Endothelial cell of umbilical vein (primary cell): ENCODE measurements around the gene MYOM3. TPM values are rescaled to one million over a fixed set of nuclear protein-coding genes. Genes with fewer than 3 reads are reported as not detected.

Experiments used
- BruUV-seq: library from RNA; stranded (reverse); fragments of 400-500 nt; replicated peaks from 2 replicates; lab custom pipeline; 2021; lab: Mats Ljungman, UMichigan
- CTCF ChIA-PET: fragments of 300-600, 350-600 bp; sonication (Branson Sonifier 250); formaldehyde crosslinking; loops from one replicate; lab custom pipeline; 2021; ENCODE audit warnings: antibody characterized with exemption, inconsistent platforms; lab: Charles Lee
- POLR2A ChIA-PET: fragments of 300-600, 350-600 bp; sonication (Branson Sonifier 250); formaldehyde crosslinking; loops from one replicate; lab custom pipeline; 2021; ENCODE audit warnings: antibody characterized with exemption, inconsistent platforms; lab: Charles Lee
- DNase-seq: peaks from one replicate; pipeline ENCODE4 v3.0.0-alpha.2; 2011; ENCODE audit warnings: low read depth, low spot score
- FAIRE-seq: peaks from 2 replicates; lab custom pipeline; 2011; peaks lifted over from hg19 to GRCh38; lab: Jason Lieb, UNC
- H2AFZ ChIP-seq: 2 replicates; pipeline ENCODE4 v1.6.0; 2012; ENCODE audit warnings: low read depth, low read length, control low read depth, inconsistent platforms
- H3K27ac ChIP-seq: 2 replicates; pipeline ENCODE4 v1.5.1; 2011; ENCODE audit warnings: low read depth, mild to moderate bottlenecking, control low read depth, low read length, moderate library complexity; ENCODE audit not compliant: insufficient read depth
- H3K27me3 ChIP-seq, 2 experiments: 2 replicates each; pipeline versions ENCODE4 v1.6.0 to v1.6.1; 2011; ENCODE audit warnings: low read length in 2 of 2, mixed read lengths in 1 of 2; ENCODE audit not compliant: control insufficient read depth in 2 of 2, insufficient read depth in 2 of 2
- H3K36me3 ChIP-seq, 2 experiments: 2 replicates in 1 of 2; 3 replicates in 1 of 2; pipeline ENCODE4 v1.5.1; 2011; ENCODE audit warnings: low read length in 2 of 2, mild to moderate bottlenecking in 1 of 2, moderate library complexity in 1 of 2; ENCODE audit not compliant: control insufficient read depth in 2 of 2, insufficient read depth in 2 of 2; ENCODE audit errors: extremely low read depth in 1 of 2
- H3K4me1 ChIP-seq: 3 replicates; pipeline ENCODE4 v1.5.1; 2011; ENCODE audit warnings: mild to moderate bottlenecking, low read length; ENCODE audit not compliant: control insufficient read depth, insufficient read depth; ENCODE audit errors: extremely low read depth
- H3K4me2 ChIP-seq: 2 replicates; pipeline ENCODE4 v1.6.1; 2011; ENCODE audit warnings: low read length, control low read depth, mixed read lengths; ENCODE audit not compliant: insufficient read depth
- H3K4me3 ChIP-seq, 3 experiments: fragments of 200-600 bp in 1 of 3; sonication (generic), shearing (Covaris generic) in 1 of 3; replicated peaks in 1 of 3; 2 replicates each; pipeline ENCODE4 v1.5.1; 2011 to 2016; ENCODE audit warnings: control low read depth in 3 of 3, low read length in 3 of 3, mild to moderate bottlenecking in 2 of 3, inconsistent platforms in 1 of 3, low read depth in 1 of 3, moderate library complexity in 1 of 3; ENCODE audit not compliant: insufficient read depth in 1 of 3
- H3K79me2 ChIP-seq: 2 replicates; pipeline ENCODE4 v1.6.0; 2012; ENCODE audit warnings: low read length, inconsistent platforms; ENCODE audit not compliant: control insufficient read depth, insufficient read depth
- H3K9ac ChIP-seq: replicated peaks from 2 replicates; pipeline ENCODE3; 2011; ENCODE audit warnings: low read length, control low read depth; ENCODE audit not compliant: insufficient read depth; ENCODE audit errors: extremely low read depth
- H3K9me1 ChIP-seq: replicated peaks from 3 replicates; pipeline ENCODE4 v1.6.0; 2011; ENCODE audit warnings: mild to moderate bottlenecking, low read length; ENCODE audit not compliant: control insufficient read depth, insufficient read depth; ENCODE audit errors: extremely low read depth
- H3K9me3 ChIP-seq: replicated peaks from 2 replicates; pipeline ENCODE4 v1.5.1; 2012; ENCODE audit warnings: low read length, inconsistent platforms; ENCODE audit not compliant: control insufficient read depth, insufficient read depth
- H4K20me1 ChIP-seq: replicated peaks from 2 replicates; pipeline ENCODE3; 2011; ENCODE audit warnings: mild to moderate bottlenecking, low read length; ENCODE audit not compliant: control insufficient read depth, insufficient read depth; ENCODE audit errors: extremely low read depth
- CTCF ChIP-seq, 2 donors: IDR thresholded peaks; 1 replicate in 1 of 2; 2 replicates in 1 of 2; pipeline ENCODE4 v1.5.1; 2011; ENCODE audit warnings: low read length in 2 of 2, mild to moderate bottlenecking in 2 of 2, moderate library complexity in 2 of 2, control low read depth in 1 of 2, inconsistent platforms in 1 of 2, low read depth in 1 of 2; ENCODE audit not compliant: insufficient read depth in 1 of 2; ENCODE audit errors: extremely low read depth in 1 of 2
- EZH2 ChIP-seq: IDR thresholded peaks from 2 replicates; pipeline ENCODE4 v1.6.1; 2012; ENCODE audit warnings: borderline replicate concordance, low read depth, mild to moderate bottlenecking, moderate library complexity, low read length, inconsistent platforms; ENCODE audit not compliant: severe bottlenecking
- FOS ChIP-seq: IDR thresholded peaks from 2 replicates; pipeline ENCODE4 v1.6.1; 2011; ENCODE audit warnings: mild to moderate bottlenecking, low read length, moderate library complexity, borderline replicate concordance; ENCODE audit not compliant: insufficient read depth
- GATA2 ChIP-seq: IDR thresholded peaks from 2 replicates; pipeline ENCODE4 v1.7.0; 2011; ENCODE audit warnings: low read depth, mild to moderate bottlenecking, moderate library complexity, mixed read lengths, low read length; ENCODE audit not compliant: insufficient read length, insufficient read depth
- JUN ChIP-seq: IDR thresholded peaks from 2 replicates; pipeline ENCODE4 v1.6.1; 2011; ENCODE audit warnings: borderline replicate concordance, low read depth; ENCODE audit not compliant: insufficient read length, insufficient read depth
- MAX ChIP-seq: IDR thresholded peaks from 2 replicates; pipeline ENCODE4 v1.6.1; 2011; ENCODE audit not compliant: insufficient read depth, insufficient read length
- MYC ChIP-seq: IDR thresholded peaks from one replicate; pipeline ENCODE4 v1.6.1; 2011; ENCODE audit warnings: mild to moderate bottlenecking, low read depth, low read length
- POLR2A ChIP-seq: IDR thresholded peaks from 2 replicates; pipeline ENCODE4 v1.6.1; 2012; ENCODE audit warnings: low read depth, mild to moderate bottlenecking, control low read depth, low read length
- POLR2AphosphoS5 ChIP-seq: IDR thresholded peaks from 2 replicates; pipeline ENCODE4 v1.6.1; 2012; ENCODE audit warnings: low read depth, mild to moderate bottlenecking, control low read depth, low read length, moderate library complexity; ENCODE audit not compliant: insufficient read depth
- dilution Hi-C: fragments of 300-500 bp; cut with MboI; formaldehyde crosslinking; loops from one replicate; pipeline ENCODE4 v1.15.0; 2019; ENCODE audit warnings: low sequenced_read_pairs; ENCODE audit not compliant: extremely low pct_ligation_motif_present
- intact Hi-C: fragments of 100-400 bp; cut with micrococcal nuclease; formaldehyde crosslinking; loops from one replicate; pipeline ENCODE4 v1.10.0; 2022
- polyA plus RNA-seq, 4 experiments: library from polyadenylated mRNA; depleted of rRNA in 3 of 4; stranded (reverse) in 3 of 4; unstranded in 1 of 4; fragments of >200 nt; gene quantifications; 2 replicates each; pipeline versions ENCODE4 v1.2.1 to v1.2.3, GENCODE V29; 2011 to 2012; ENCODE audit warnings: missing spikeins in 1 of 4
- total RNA-seq: library from RNA; stranded (reverse); gene quantifications from 2 replicates; pipeline ENCODE4 v1.2.3, GENCODE V29; 2021

Gene MYOM3
- total and polyA plus RNA-seq, 2 donors (not counting 3 experiments of a cell fraction or from before 2014, with no cell fraction given) = 0.11 to 0.40 TPM

GRCh38 chr1:24114753-24115152, 2.8 kb upstream of the MYOM3 start:
- no TSS peak for BruUV-seq
- DNase-seq (no peak), FAIRE-seq (no peak)
- H3K9me3 ChIP-seq = no peaks in the 10 kb centered on the region
- no peaks in the 10 kb centered on the region for H4K20me1 ChIP-seq
- TF ChIP-seq POLR2AphosphoS5 (no peak), CTCF (IDR thresholded peaks at IDR 0.05; ENCODE audit: extremely low read depth in 1 of 2, insufficient read depth in 1 of 2, low read depth in 1 of 2, low read length in 2 of 2) (no peak), EZH2 (no peak), MAX (no peak), MYC (no peak), POLR2A (no peak), JUN (no peak), GATA2 (no peak), FOS (no peak)
- H2AFZ ChIP-seq = no peak overlapping the region
- H3K9me1 ChIP-seq = no peaks in the 10 kb centered on the region
- no peaks in the 10 kb centered on the region for H3K36me3 ChIP-seq
- no peak overlapping the region for H3K27ac ChIP-seq
- peaks cover 0 to 2% of the 10 kb centered on the region in 2 experiments for H3K27me3 ChIP-seq
- no peak overlapping the region for H3K4me2 ChIP-seq
- H3K4me3 ChIP-seq = no peak overlapping the region
- intact Hi-C loops (loop anchor here (5.0 kb wide), 1 partner anchor 157 kb away; the partner anchor contains the start of gene PNRC2), dilution Hi-C loops (no loop called here)
- CTCF ChIA-PET = no interaction called here
- POLR2A ChIA-PET = no interaction called here
- no peak overlapping the region for H3K9ac ChIP-seq
- H3K79me2 ChIP-seq = no peaks in the 10 kb centered on the region
- H3K4me1 ChIP-seq = peaks cover 11% of the 10 kb centered on the region
